NCI-H2196 (cell line): Measurements from ENCODE around the gene SYCP1.
"Not testable (repeated sequence)": the region's sequence is repeated elsewhere in the genome, so short reads cannot be mapped to it uniquely, and the experiment has no call there.

ENCODE experiments used
- DNase-seq: peaks from one replicate; lab custom pipeline; 2025; ENCODE audit not compliant: unreplicated experiment; lab: John Stamatoyannopoulos, UW

SYCP1 gene

GRCh38 chr1:114854693-114855320, at the start of gene SYCP1:
Gene SYCP1 (plus strand): TSS chr1:114854863. CDS start chr1:114855465, 602 bp downstream.
- DNase-seq: no peak

- no peak for DNase-seq
Measured at GRCh38 chr1:114819869-114820268, 34.8 kb upstream of the SYCP1 start.

GRCh38 chr1:114820392-114820791, 34.3 kb upstream of the SYCP1 start:
- DNase-seq: no peak

GRCh38 chr1:114821978-114822377, 32.7 kb upstream of the SYCP1 start:
- no peak for DNase-seq

- no peak for DNase-seq
Measured at GRCh38 chr1:114828251-114828650, 26.4 kb upstream of the SYCP1 start.

GRCh38 chr1:114830075-114830474, 24.6 kb upstream of the SYCP1 start:
- not testable (repeated sequence) for DNase-seq

- no peak for DNase-seq
Measured at GRCh38 chr1:114831276-114831994, 23.2 kb upstream of the SYCP1 start.

- no peak for DNase-seq
Measured at GRCh38 chr1:114832057-114832456, 22.6 kb upstream of the SYCP1 start.

GRCh38 chr1:114833421-114833820, 21.2 kb upstream of the SYCP1 start:
- DNase-seq: no peak

GRCh38 chr1:114844270-114844669, 10.4 kb upstream of the SYCP1 start:
- DNase-seq: no peak

- no peak for DNase-seq
Measured at GRCh38 chr1:114853584-114853983, 1.1 kb upstream of the SYCP1 start.

- DNase-seq: no peak
Measured at GRCh38 chr1:114861384-114861783, 6.7 kb downstream of the SYCP1 start.

- DNase-seq: no peak
Measured at GRCh38 chr1:114892194-114892918, 37.7 kb downstream of the SYCP1 start.

GRCh38 chr1:114896795-114897194, 42.1 kb downstream of the SYCP1 start:
- DNase-seq: no peak

- no peak for DNase-seq
Measured at GRCh38 chr1:114901814-114902213, 47.2 kb downstream of the SYCP1 start.

GRCh38 chr1:114902343-114902742, 47.7 kb downstream of the SYCP1 start:
- no peak for DNase-seq

GRCh38 chr1:114903480-114903879, 48.8 kb downstream of the SYCP1 start:
- DNase-seq: no peak

GRCh38 chr1:114915720-114916119, 61.1 kb downstream of the SYCP1 start:
- DNase-seq: not testable (repeated sequence)

- DNase-seq: no peak
Measured at GRCh38 chr1:114926607-114927006, 71.9 kb downstream of the SYCP1 start.

GRCh38 chr1:114927401-114927800, 72.7 kb downstream of the SYCP1 start:
- no peak for DNase-seq

- no peak for DNase-seq
Measured at GRCh38 chr1:114956570-114956969, 101.9 kb downstream of the SYCP1 start.

GRCh38 chr1:114959423-114959822, 104.8 kb downstream of the SYCP1 start:
- no peak for DNase-seq
